Ishikawa (cell line): ENCODE results near the gene KDM2B.

Experiments used
- CEBPB ChIP-seq: IDR thresholded peaks from 2 replicates; pipeline ENCODE4 v1.6.1; 2012
- CREB1 ChIP-seq: IDR thresholded peaks from 2 replicates; pipeline ENCODE4 v1.6.1; 2012; ENCODE audit warnings: low read depth
- EGR1 ChIP-seq: IDR thresholded peaks from 2 replicates; pipeline ENCODE4 v1.6.1; 2012
- EP300 ChIP-seq: IDR thresholded peaks from 2 replicates; pipeline ENCODE4 v1.6.1; 2012; ENCODE audit warnings: borderline replicate concordance
- FOXM1 ChIP-seq: IDR thresholded peaks from 2 replicates; pipeline ENCODE4 v1.6.1; 2012; ENCODE audit warnings: low read depth, borderline replicate concordance
- MAX ChIP-seq: IDR thresholded peaks from 2 replicates; pipeline ENCODE4 v1.6.1; 2012
- NFIC ChIP-seq: IDR thresholded peaks from 2 replicates; pipeline ENCODE4 v1.6.1; 2012
- RAD21 ChIP-seq: IDR thresholded peaks from 2 replicates; pipeline ENCODE4 v1.6.1; 2012; ENCODE audit warnings: low read depth
- REST ChIP-seq: IDR thresholded peaks from 2 replicates; pipeline ENCODE4 v1.6.1; 2012; ENCODE audit warnings: low read depth, mild to moderate bottlenecking
- TAF1 ChIP-seq: IDR thresholded peaks from 2 replicates; pipeline ENCODE4 v1.6.1; 2012; ENCODE audit warnings: low read depth, mild to moderate bottlenecking
- TCF12 ChIP-seq: IDR thresholded peaks from 2 replicates; pipeline ENCODE4 v1.6.1; 2012; ENCODE audit warnings: low read depth
- TEAD4 ChIP-seq: IDR thresholded peaks from 2 replicates; pipeline ENCODE4 v1.6.1; 2012
- USF1 ChIP-seq: IDR thresholded peaks from 2 replicates; pipeline ENCODE4 v1.6.1; 2012
- YY1 ChIP-seq: IDR thresholded peaks from 2 replicates; pipeline ENCODE4 v1.6.1; 2012; ENCODE audit warnings: low read depth
- ZBTB7A ChIP-seq: IDR thresholded peaks from 2 replicates; pipeline ENCODE4 v1.6.1; 2012; ENCODE audit warnings: low read depth

Gene KDM2B

GRCh38 chr12:121523741-121524140 lies 57.1 kb downstream of the KDM2B start:
- TF ChIP-seq CEBPB: no peak
- TF ChIP-seq MAX: no peak
- no peak for TF ChIP-seq EGR1
- TF ChIP-seq TAF1: no peak
- no peak for TF ChIP-seq CREB1
- TF ChIP-seq FOXM1: no peak
- no peak for TF ChIP-seq TEAD4
- no peak for TF ChIP-seq USF1
- TF ChIP-seq ZBTB7A: no peak
- TF ChIP-seq TCF12: no peak
- TF ChIP-seq RAD21: no peak
- TF ChIP-seq NFIC: no peak
- no peak for TF ChIP-seq EP300
- no peak for TF ChIP-seq REST
- TF ChIP-seq YY1: no peak

GRCh38 chr12:121522971-121523370 lies 57.9 kb downstream of the KDM2B start:
- TF ChIP-seq FOXM1 (no peak), TCF12 (no peak), MAX (no peak), EP300 (no peak), CREB1 (no peak), EGR1 (no peak), USF1 (no peak)

- TF ChIP-seq CEBPB (no peak), TAF1 (no peak), FOXM1 (no peak), MAX (no peak), RAD21 (no peak), TCF12 (no peak), NFIC (no peak), CREB1 (no peak), EGR1 (no peak)
These were observed 60.2 kb downstream of the KDM2B start for GRCh38 chr12:121520586-121521086.

- TF ChIP-seq MAX (no peak), TCF12 (no peak), USF1 (no peak), FOXM1 (no peak), CREB1 (no peak), CEBPB (no peak), REST (no peak), RAD21 (no peak), ZBTB7A (no peak), YY1 (no peak), EGR1 (no peak), EP300 (no peak), TAF1 (no peak), NFIC (no peak), TEAD4 (no peak)
These were observed 60.7 kb downstream of the KDM2B start for GRCh38 chr12:121520119-121520518.

GRCh38 chr12:121519227-121519626 lies 61.6 kb downstream of the KDM2B start:
- no peak for TF ChIP-seq YY1
- no peak for TF ChIP-seq TCF12
- TF ChIP-seq TAF1: no peak
- no peak for TF ChIP-seq MAX
- TF ChIP-seq EGR1: no peak
- no peak for TF ChIP-seq ZBTB7A
- TF ChIP-seq TEAD4: no peak
- TF ChIP-seq NFIC: no peak
- no peak for TF ChIP-seq USF1
- TF ChIP-seq CEBPB: no peak
- TF ChIP-seq RAD21: no peak
- no peak for TF ChIP-seq REST
